ENCODE measurements around the gene TDRD7. TPM values are rescaled to one million over a fixed set of nuclear protein-coding genes. Genes with fewer than 3 reads are reported as not detected.

The TDRD7 gene, protein sequence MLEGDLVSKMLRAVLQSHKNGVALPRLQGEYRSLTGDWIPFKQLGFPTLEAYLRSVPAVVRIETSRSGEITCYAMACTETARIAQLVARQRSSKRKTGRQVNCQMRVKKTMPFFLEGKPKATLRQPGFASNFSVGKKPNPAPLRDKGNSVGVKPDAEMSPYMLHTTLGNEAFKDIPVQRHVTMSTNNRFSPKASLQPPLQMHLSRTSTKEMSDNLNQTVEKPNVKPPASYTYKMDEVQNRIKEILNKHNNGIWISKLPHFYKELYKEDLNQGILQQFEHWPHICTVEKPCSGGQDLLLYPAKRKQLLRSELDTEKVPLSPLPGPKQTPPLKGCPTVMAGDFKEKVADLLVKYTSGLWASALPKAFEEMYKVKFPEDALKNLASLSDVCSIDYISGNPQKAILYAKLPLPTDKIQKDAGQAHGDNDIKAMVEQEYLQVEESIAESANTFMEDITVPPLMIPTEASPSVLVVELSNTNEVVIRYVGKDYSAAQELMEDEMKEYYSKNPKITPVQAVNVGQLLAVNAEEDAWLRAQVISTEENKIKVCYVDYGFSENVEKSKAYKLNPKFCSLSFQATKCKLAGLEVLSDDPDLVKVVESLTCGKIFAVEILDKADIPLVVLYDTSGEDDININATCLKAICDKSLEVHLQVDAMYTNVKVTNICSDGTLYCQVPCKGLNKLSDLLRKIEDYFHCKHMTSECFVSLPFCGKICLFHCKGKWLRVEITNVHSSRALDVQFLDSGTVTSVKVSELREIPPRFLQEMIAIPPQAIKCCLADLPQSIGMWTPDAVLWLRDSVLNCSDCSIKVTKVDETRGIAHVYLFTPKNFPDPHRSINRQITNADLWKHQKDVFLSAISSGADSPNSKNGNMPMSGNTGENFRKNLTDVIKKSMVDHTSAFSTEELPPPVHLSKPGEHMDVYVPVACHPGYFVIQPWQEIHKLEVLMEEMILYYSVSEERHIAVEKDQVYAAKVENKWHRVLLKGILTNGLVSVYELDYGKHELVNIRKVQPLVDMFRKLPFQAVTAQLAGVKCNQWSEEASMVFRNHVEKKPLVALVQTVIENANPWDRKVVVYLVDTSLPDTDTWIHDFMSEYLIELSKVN
- total RNA-seq = 13.7 and 14.7 TPM in 2 replicates

- ATAC-seq (ENCODE audit: low read depth) (peak; percentile 90), DNase-seq (peak; percentile 94)
- peak within 1 kb of the TSS; percentile 78 for H3K27ac Mint-ChIP-seq
- H3K27me3 Mint-ChIP-seq = peaks cover 5% of the 10 kb centered on the region
- CTCF ChIA-PET = interaction anchor here (1.2 to 4.8 kb wide), 7 partner anchors 24 to 557 kb away, joined by 4 to 29 read pairs (median 8); partner anchors contain the start of genes NCBP1, TMOD1, TSTD2 and ZNF782
- H3K4me3 Mint-ChIP-seq = peak within 1 kb of the TSS; percentile 87
- no peaks in the 10 kb centered on the region for H3K9me3 Mint-ChIP-seq
- H3K4me1 Mint-ChIP-seq = peaks cover 38% of the 10 kb centered on the region
- POLR2A ChIA-PET = interaction anchor here (0.6 to 1.7 kb wide), 3 partner anchors 221 to 793 kb away, joined by 3 to 10 read pairs (median 4); partner anchors contain the start of genes NCBP1 and TSTD2
- peak; percentile 43 for TF ChIP-seq CTCF (IDR thresholded peaks at IDR 0.05)
- intact Hi-C loops (cut with micrococcal nuclease) = loop anchor here (1.0 to 5.0 kb wide), 13 partner anchors 89 to 1385 kb away; partner anchors contain the start of genes ANKS6, ANP32B, NCBP1 and TMOD1
- H3K36me3 Mint-ChIP-seq (ENCODE audit: low read depth) = peaks cover 8% of the 10 kb centered on the region
These were observed at the start of gene TDRD7 for GRCh38 chr9:97411789-97412625. Gene TDRD7, plus strand, starts transcription at chr9:97412096. Its CDS starts 16,370 bp downstream, at chr9:97428466.

- ATAC-seq (ENCODE audit: low read depth) = no peak
- ChIA-PET CTCF (no interaction called here), POLR2A (no interaction called here)
- no peak for TF ChIP-seq CTCF (IDR thresholded peaks at IDR 0.05)
- no peak overlapping the region for H3K4me3 Mint-ChIP-seq
- no peaks in the 10 kb centered on the region for H3K27me3 Mint-ChIP-seq
- peaks cover 6% of the 10 kb centered on the region for H3K36me3 Mint-ChIP-seq (ENCODE audit: low read depth)
- DNase-seq = no peak
- H3K9me3 Mint-ChIP-seq = no peaks in the 10 kb centered on the region
- intact Hi-C loops (cut with micrococcal nuclease) = no loop called here
- H3K27ac Mint-ChIP-seq = no peak overlapping the region
- peaks cover 6% of the 10 kb centered on the region for H3K4me1 Mint-ChIP-seq
These were observed 48.9 kb upstream of the TDRD7 start for GRCh38 chr9:97362777-97363545.

GRCh38 chr9:97363661-97364299 lies 48.1 kb upstream of the TDRD7 start:
- intact Hi-C loops (cut with micrococcal nuclease) = no loop called here
- Mint-ChIP-seq H3K27ac (peak overlapping the region; percentile 60), H3K36me3 (ENCODE audit: low read depth) (peaks cover 9% of the 10 kb centered on the region), H3K9me3 (peaks cover 3% of the 10 kb centered on the region), H3K4me3 (no peak overlapping the region), H3K4me1 (peaks cover 6% of the 10 kb centered on the region), H3K27me3 (no peaks in the 10 kb centered on the region)
- DNase-seq (no peak), ATAC-seq (ENCODE audit: low read depth) (no peak)
- ChIA-PET POLR2A (interaction anchor here (0.6 kb wide), 1 partner anchor 1582 kb away, joined by 3 read pairs; no protein-coding TSS in a partner anchor), CTCF (no interaction called here)
- no peak for TF ChIP-seq CTCF (IDR thresholded peaks at IDR 0.05)
